Measurements from ENCODE around the gene SEZ6L2.

SEZ6L2 gene

GRCh38 chr16:29848420-29849297, 50.7 kb downstream of the SEZ6L2 start:
- DNase-seq (ENCODE audit: low read depth), result no peak
- TF ChIP-seq CTCF (IDR thresholded peaks at IDR 0.05; ENCODE audit: control insufficient read depth, insufficient read depth, low read depth, low read length, missing control alignments), result peak; percentile 95
- H3K4me3 ChIP-seq (ENCODE audit: control insufficient read depth, low read depth, low read length), result no peak overlapping the region

GRCh38 chr16:29845656-29846055, 53.7 kb downstream of the SEZ6L2 start:
- no peak for DNase-seq (ENCODE audit: low read depth)
- no peak overlapping the region for H3K4me3 ChIP-seq (ENCODE audit: control insufficient read depth, low read depth, low read length)
- TF ChIP-seq CTCF (IDR thresholded peaks at IDR 0.05; ENCODE audit: control insufficient read depth, insufficient read depth, low read depth, low read length, missing control alignments), result no peak

- no peak for DNase-seq (ENCODE audit: low read depth)
Measured at GRCh38 chr16:29844575-29845331, 54.6 kb downstream of the SEZ6L2 start.

GRCh38 chr16:29843931-29844330, 55.4 kb downstream of the SEZ6L2 start:
- TF ChIP-seq CTCF (IDR thresholded peaks at IDR 0.05; ENCODE audit: control insufficient read depth, insufficient read depth, low read depth, low read length, missing control alignments), result no peak
- H3K4me3 ChIP-seq (ENCODE audit: control insufficient read depth, low read depth, low read length), result no peak overlapping the region
- DNase-seq (ENCODE audit: low read depth), result no peak

More at GRCh38 chr16:29844575-29845331, 54.6 kb downstream of the SEZ6L2 start:
- H3K4me3 ChIP-seq (ENCODE audit: control insufficient read depth, low read depth, low read length), result no peak overlapping the region
- no peak for TF ChIP-seq CTCF (IDR thresholded peaks at IDR 0.05; ENCODE audit: control insufficient read depth, insufficient read depth, low read depth, low read length, missing control alignments)

- no peak for DNase-seq (ENCODE audit: low read depth)
- H3K4me3 ChIP-seq (ENCODE audit: control insufficient read depth, low read depth, low read length), result no peak overlapping the region
- peak; percentile 4 for TF ChIP-seq CTCF (IDR thresholded peaks at IDR 0.05; ENCODE audit: control insufficient read depth, insufficient read depth, low read depth, low read length, missing control alignments)
Measured at GRCh38 chr16:29842732-29843346, 56.5 kb downstream of the SEZ6L2 start.

GRCh38 chr16:29841631-29842030, 57.7 kb downstream of the SEZ6L2 start:
- DNase-seq (ENCODE audit: low read depth), result no peak
- H3K4me3 ChIP-seq (ENCODE audit: control insufficient read depth, low read depth, low read length), result no peak overlapping the region
- TF ChIP-seq CTCF (IDR thresholded peaks at IDR 0.05; ENCODE audit: control insufficient read depth, insufficient read depth, low read depth, low read length, missing control alignments), result no peak

Measured in AG09309 (cell line).